ENCODE measurements around the gene CLCN5.

Gene CLCN5

GRCh38 chrX:49977319-49978090, 55.1 kb downstream of the CLCN5 start:
- TF ChIP-seq ZNF565 (CRISPR knock-in tag; conservative IDR thresholded peaks at IDR 0.05; ENCODE audit: low read depth) = no peak
- ATAC-seq = no peak

- ATAC-seq = no peak
- TF ChIP-seq ZFP30 (CRISPR knock-in tag; IDR thresholded peaks at IDR 0.05) = no peak
- no peak for TF ChIP-seq ZNF565 (CRISPR knock-in tag; conservative IDR thresholded peaks at IDR 0.05; ENCODE audit: low read depth)
- TF ChIP-seq SNAI2 (CRISPR knock-in tag; IDR thresholded peaks at IDR 0.05) = no peak
- TF ChIP-seq CSDC2 (CRISPR knock-in tag; IDR thresholded peaks at IDR 0.05) = no peak
Observed at GRCh38 chrX:49978176-49978575, 55.8 kb downstream of the CLCN5 start.

GRCh38 chrX:49986058-49986457, 63.7 kb downstream of the CLCN5 start:
- no peak for ATAC-seq
- TF ChIP-seq CSRNP3 (CRISPR knock-in tag; IDR thresholded peaks at IDR 0.05) (0 out of 2 replicates have a peak, but pooled peaks have one; percentile 58), CSDC2 (CRISPR knock-in tag; IDR thresholded peaks at IDR 0.05) (no peak), TCF4 (CRISPR knock-in tag; IDR thresholded peaks at IDR 0.05; ENCODE audit: borderline replicate concordance) (peak; percentile 88), ZC3H10 (CRISPR knock-in tag; IDR thresholded peaks at IDR 0.05) (no peak), TSHZ2 (CRISPR knock-in tag; IDR thresholded peaks at IDR 0.05) (no peak), ISL1 (CRISPR knock-in tag; IDR thresholded peaks at IDR 0.05) (peak; percentile 74)

- TF ChIP-seq ZNF70 (CRISPR knock-in tag; IDR thresholded peaks at IDR 0.05) = no peak
- TF ChIP-seq ZNF565 (CRISPR knock-in tag; conservative IDR thresholded peaks at IDR 0.05; ENCODE audit: low read depth) = no peak
- no peak for TF ChIP-seq TSHZ2 (CRISPR knock-in tag; IDR thresholded peaks at IDR 0.05)
- TF ChIP-seq ARNTL (CRISPR knock-in tag; IDR thresholded peaks at IDR 0.05; ENCODE audit: borderline replicate concordance, low read depth) = no peak
- no peak for TF ChIP-seq CSDC2 (CRISPR knock-in tag; IDR thresholded peaks at IDR 0.05)
- TF ChIP-seq RARB (CRISPR knock-in tag; IDR thresholded peaks at IDR 0.05) = no peak
- no peak for TF ChIP-seq OSR1 (CRISPR knock-in tag; IDR thresholded peaks at IDR 0.05)
- no peak for TF ChIP-seq ZC3H10 (CRISPR knock-in tag; IDR thresholded peaks at IDR 0.05)
- no peak for TF ChIP-seq GLIS3 (CRISPR knock-in tag; IDR thresholded peaks at IDR 0.05)
- TF ChIP-seq CREB5 (CRISPR knock-in tag; IDR thresholded peaks at IDR 0.05; ENCODE audit: low read depth) = no peak
- TF ChIP-seq PPARA (CRISPR knock-in tag; IDR thresholded peaks at IDR 0.05; ENCODE audit: borderline replicate concordance) = no peak
- no peak for ATAC-seq
Observed at GRCh38 chrX:49987651-49988050, 65.3 kb downstream of the CLCN5 start.

GRCh38 chrX:49988143-49988542, 65.7 kb downstream of the CLCN5 start:
- ATAC-seq = no peak; the same call in 2 of the 3 replicates
- no peak for TF ChIP-seq ZFP30 (CRISPR knock-in tag; IDR thresholded peaks at IDR 0.05)
- no peak for TF ChIP-seq CREB5 (CRISPR knock-in tag; IDR thresholded peaks at IDR 0.05; ENCODE audit: low read depth)
- no peak for TF ChIP-seq TCF4 (CRISPR knock-in tag; IDR thresholded peaks at IDR 0.05; ENCODE audit: borderline replicate concordance)
- no peak for TF ChIP-seq PATZ1 (CRISPR knock-in tag; IDR thresholded peaks at IDR 0.05; ENCODE audit: borderline replicate concordance)
- TF ChIP-seq ESRRG (CRISPR knock-in tag; IDR thresholded peaks at IDR 0.05) = no peak
- TF ChIP-seq CSRNP3 (CRISPR knock-in tag; IDR thresholded peaks at IDR 0.05) = no peak
- TF ChIP-seq ARNTL (CRISPR knock-in tag; IDR thresholded peaks at IDR 0.05; ENCODE audit: borderline replicate concordance, low read depth) = no peak
- TF ChIP-seq ZNF565 (CRISPR knock-in tag; conservative IDR thresholded peaks at IDR 0.05; ENCODE audit: low read depth) = no peak
- TF ChIP-seq OSR1 (CRISPR knock-in tag; IDR thresholded peaks at IDR 0.05) = no peak
- TF ChIP-seq RARB (CRISPR knock-in tag; IDR thresholded peaks at IDR 0.05) = no peak
- TF ChIP-seq ZNF70 (CRISPR knock-in tag; IDR thresholded peaks at IDR 0.05) = no peak
- TF ChIP-seq ISL1 (CRISPR knock-in tag; IDR thresholded peaks at IDR 0.05) = no peak

All from SK-N-SH treated with all-trans-retinoic acid at 6 μM for 48 hours (cell line).